GM12801 (cell line): ENCODE results near the gene LTBP1.

Source experiments
- TF ChIP-seq, protein P1 (sequence below): IDR thresholded peaks from one replicate; pipeline ENCODE4 v1.5.1; 2011; ENCODE audit warnings: control low read depth; ENCODE audit not compliant: insufficient read length; ENCODE audit errors: extremely low read depth

Gene LTBP1

DNA sequence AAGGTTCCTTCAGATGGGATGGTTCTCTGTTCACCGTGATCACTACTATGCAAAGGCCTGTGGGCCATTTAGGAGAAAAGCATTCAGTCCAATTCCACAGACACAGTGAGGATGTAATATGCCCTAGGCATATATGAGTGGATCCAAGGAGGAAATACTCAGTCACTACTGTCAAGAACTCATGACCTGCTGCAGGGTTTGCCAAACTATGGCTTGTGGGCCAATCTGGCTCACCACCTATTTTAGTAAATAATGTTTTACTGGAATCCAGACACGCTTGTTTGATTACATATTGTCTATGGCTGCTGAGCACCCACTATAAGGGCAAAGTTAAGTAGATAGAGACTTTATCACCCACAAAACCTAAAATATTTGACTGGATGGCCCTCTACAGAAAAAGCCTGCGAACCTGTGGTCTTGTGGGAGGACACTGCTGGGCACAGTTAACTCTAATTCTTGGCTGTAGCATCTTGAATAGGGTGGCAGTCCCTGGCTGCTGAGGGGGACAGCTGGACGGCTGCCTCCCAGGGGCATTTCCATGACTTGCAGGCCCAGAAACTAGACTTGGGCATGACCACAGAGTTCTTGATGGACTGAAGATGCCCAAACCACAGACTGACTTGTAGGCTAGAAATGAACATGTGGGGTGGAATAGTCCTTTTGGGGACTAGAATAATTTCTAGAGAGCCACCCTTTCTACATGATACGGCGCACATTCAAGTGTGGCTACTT is 20.6 kb upstream of the LTBP1 start:
- TF ChIP-seq, protein P1, sequence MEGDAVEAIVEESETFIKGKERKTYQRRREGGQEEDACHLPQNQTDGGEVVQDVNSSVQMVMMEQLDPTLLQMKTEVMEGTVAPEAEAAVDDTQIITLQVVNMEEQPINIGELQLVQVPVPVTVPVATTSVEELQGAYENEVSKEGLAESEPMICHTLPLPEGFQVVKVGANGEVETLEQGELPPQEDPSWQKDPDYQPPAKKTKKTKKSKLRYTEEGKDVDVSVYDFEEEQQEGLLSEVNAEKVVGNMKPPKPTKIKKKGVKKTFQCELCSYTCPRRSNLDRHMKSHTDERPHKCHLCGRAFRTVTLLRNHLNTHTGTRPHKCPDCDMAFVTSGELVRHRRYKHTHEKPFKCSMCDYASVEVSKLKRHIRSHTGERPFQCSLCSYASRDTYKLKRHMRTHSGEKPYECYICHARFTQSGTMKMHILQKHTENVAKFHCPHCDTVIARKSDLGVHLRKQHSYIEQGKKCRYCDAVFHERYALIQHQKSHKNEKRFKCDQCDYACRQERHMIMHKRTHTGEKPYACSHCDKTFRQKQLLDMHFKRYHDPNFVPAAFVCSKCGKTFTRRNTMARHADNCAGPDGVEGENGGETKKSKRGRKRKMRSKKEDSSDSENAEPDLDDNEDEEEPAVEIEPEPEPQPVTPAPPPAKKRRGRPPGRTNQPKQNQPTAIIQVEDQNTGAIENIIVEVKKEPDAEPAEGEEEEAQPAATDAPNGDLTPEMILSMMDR = no peak

DNA sequence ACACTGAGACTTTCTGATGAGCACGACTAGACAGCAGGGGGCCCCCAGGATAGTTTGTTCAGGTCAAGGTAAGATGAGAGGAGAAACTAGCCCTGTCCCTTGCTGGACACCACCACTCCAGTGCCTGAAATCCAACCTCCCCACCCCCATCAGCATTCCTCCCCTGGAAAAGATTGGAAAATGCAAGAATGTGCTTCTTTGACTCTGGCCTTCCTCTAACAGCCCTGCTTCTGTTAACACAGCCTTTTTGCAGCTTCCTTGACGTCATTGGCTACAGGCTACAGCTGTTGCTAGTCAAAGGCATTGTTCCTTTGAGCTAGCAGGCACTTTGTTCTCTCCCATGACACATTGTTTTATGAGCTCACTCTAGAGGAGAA is 20.1 kb upstream of the LTBP1 start:
- TF ChIP-seq, protein P1 = no peak

DNA sequence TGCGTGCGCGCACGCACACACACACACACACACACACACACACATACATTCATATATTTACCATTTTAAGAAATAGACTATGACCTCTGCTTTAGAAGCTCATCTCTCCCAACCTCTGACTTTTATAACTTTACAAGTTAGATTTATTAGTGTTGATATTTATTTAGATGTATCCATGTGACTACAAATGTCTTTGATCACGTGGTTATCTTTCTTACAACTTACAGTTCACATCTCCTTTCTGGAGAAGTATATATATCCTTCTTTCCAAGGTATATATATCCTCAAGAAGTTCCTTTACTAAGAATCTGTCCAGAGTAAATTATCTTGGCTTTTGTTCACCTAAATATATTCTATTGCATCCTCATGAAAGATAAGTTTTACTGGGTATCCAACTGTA is 16.3 kb upstream of the LTBP1 start:
- TF ChIP-seq, protein P1 = no peak

DNA sequence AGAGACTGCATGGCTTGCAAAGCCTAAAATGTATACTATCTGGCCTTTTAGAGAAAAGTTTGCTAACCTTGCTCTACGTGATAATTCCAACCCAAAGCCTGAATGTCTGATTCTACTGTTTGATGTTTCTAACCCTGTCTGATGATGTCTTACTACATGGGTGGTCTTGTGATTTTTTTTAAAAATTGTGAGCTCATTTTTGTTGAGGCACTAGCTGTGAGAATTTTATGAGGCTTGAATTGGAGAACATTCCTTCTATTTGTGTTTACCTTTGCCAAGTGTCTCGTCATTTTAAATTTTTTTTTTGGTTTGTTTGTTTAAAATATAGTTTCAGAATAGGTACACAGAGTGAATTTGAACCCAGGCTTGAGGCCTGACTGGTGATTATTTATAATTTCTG is 15.2 kb upstream of the LTBP1 start:
- TF ChIP-seq, protein P1 = no peak

DNA sequence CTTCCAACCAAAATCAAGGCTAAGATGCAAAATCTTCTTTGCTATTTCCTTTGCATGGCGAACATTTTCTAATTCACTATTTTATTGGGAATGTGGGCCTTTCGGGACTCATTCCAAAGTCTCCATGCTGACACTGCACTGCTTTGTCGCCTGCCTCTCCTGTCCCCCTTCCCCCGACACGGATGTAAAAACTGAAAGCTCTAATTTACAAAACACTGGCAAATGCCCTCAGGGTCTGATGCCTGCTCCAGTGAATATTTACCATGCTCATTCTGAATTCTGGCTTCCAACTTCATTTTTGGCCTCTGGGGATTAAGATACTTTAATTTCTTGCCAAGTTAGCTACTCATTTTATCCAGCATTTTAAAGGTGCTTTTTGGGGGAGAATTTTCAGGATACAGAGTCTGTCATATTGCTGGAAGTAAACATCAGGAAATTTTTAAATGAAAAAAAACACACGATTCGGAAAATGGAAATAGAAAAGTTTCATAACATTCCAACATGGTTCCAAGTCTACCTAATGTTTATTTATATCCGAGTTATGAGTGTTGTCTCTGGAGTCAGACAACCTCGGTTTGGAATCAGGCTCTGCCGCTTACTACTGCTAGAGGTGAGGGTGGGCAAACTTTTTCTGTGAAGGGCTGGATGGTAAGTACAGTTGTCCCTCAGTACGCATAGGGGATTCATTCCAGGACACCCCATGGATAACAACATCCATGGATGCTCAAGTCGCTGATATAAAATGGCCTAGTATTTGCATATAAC is 14.6 kb upstream of the LTBP1 start:
- TF ChIP-seq, protein P1 = no peak

DNA sequence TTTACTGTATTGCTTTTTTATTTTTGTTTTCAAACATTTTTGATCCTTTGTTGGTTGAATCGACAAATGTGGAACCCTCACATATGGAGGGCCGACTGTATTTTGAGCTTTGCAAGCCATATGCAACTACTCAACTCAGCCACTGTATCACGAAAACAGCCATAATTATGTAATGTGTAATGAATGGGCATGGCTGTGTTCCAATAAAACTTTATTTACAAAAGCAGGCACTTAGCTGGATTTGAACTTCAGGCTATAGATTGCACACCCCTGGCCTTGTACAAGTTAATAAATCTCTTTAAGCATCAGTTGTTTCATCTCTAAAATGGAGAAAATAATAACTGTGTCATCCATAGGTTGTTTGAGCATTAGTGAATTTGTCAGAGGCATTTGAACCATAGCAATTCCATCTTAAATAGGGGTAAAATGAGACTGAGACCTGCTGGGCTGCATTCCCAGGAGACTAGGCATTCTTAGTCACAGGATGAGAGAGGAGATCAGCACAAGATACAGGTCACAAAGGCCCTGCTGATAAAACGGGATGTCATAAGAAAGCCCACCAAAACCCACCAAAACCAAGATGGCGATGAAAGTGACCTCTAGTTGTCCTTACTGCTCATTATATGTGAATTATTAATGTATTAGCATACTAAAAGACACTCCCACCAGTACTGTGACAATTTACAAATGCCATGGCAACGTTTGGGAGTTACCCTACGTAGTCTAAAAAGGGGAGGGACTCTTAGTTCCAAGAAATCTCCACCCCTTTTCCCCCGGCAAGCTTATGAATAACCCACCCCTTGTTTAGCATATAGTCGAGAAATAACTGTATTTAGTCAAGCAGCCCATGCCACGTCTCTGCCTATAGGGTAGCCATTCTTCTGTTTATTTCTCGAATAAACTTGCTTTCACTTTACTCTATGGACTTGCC is 13.7 kb upstream of the LTBP1 start:
- TF ChIP-seq, protein P1 = no peak

DNA sequence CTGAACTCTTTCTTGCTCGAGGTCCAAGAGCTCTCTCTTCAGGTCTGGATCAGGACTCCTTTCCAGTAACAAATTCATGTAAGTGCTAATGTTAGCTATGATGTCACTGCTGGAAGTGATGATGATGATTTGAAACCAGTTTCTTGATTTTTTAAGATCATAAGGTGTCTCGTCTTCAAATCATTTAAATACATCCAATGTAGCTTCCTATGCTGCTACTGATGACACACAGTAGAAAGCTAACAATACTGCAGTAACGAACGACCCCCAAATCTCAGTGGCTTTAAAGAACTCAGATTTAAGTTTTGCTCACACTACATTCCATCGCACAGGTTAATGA is 13.0 kb upstream of the LTBP1 start:
- TF ChIP-seq, protein P1 = no peak
